Panc1 (cell line): ENCODE measurements around the gene CHRNG. TPM values are rescaled to one million over a fixed set of nuclear protein-coding genes. Genes with fewer than 3 reads are reported as not detected.
A peak's percentile ranks its signal among the peaks of the same experiment; 100 is the strongest.

ENCODE experiments used
- ATAC-seq: fragments of 200-7000 bp; cut with Tn5 transposase; 2 replicates; pipeline ENCODE4 v1.9.1; 2020; ENCODE audit warnings: mild to moderate bottlenecking, moderate library complexity
- BruUV-seq: library from RNA; stranded (reverse); fragments of 400-500 nt; replicated peaks from 2 replicates; lab custom pipeline; 2021; lab: Mats Ljungman, UMichigan
- CTCF ChIA-PET: fragments of 300-600 bp; sonication (Branson Sonifier 250); formaldehyde crosslinking; loops from one replicate; lab custom pipeline; 2022; ENCODE audit warnings: antibody characterized with exemption; lab: Charles Lee
- POLR2A ChIA-PET: fragments of 300-600 bp; sonication (Branson Sonifier 250); formaldehyde crosslinking; loops from one replicate; lab custom pipeline; 2022; ENCODE audit warnings: antibody characterized with exemption; lab: Charles Lee
- DNase-seq: peaks from one replicate; pipeline ENCODE4 v3.0.0-alpha.2; 2010; ENCODE audit warnings: low read depth, low spot score
- H3K27ac ChIP-seq: 2 replicates; pipeline ENCODE4 v1.5.1; 2011; ENCODE audit warnings: mild to moderate bottlenecking, low read length, inconsistent platforms
- H3K27me3 ChIP-seq: fragments of 200-500 bp; sonication (Bioruptor generic); 2 replicates; pipeline ENCODE4 v1.6.0; 2014; ENCODE audit warnings: low read length, inconsistent platforms; ENCODE audit not compliant: control insufficient read depth, insufficient read depth
- H3K36me3 ChIP-seq: fragments of 200-500 bp; sonication (Bioruptor generic); 2 replicates; pipeline ENCODE4 v1.5.1; 2014; ENCODE audit warnings: inconsistent platforms, mild to moderate bottlenecking, low read length, moderate library complexity; ENCODE audit not compliant: control insufficient read depth, insufficient read depth
- H3K4me1 ChIP-seq: 2 replicates; pipeline ENCODE4 v1.5.1; 2011; ENCODE audit warnings: inconsistent platforms, mild to moderate bottlenecking, low read length, moderate library complexity; ENCODE audit not compliant: control insufficient read depth, insufficient read depth
- H3K4me3 ChIP-seq, 2 experiments: 2 replicates each; pipeline ENCODE4 v1.5.1; 2011 to 2012; ENCODE audit warnings: low read depth in 2 of 2, low read length in 2 of 2, mild to moderate bottlenecking in 2 of 2, inconsistent platforms in 1 of 2, moderate library complexity in 1 of 2
- H3K9me3 ChIP-seq: fragments of 200-500 bp; sonication (Bioruptor generic); 2 replicates; pipeline ENCODE4 v1.5.1; 2014; ENCODE audit warnings: low read depth, mild to moderate bottlenecking, inconsistent platforms, low read length, moderate library complexity; ENCODE audit not compliant: control insufficient read depth, insufficient read depth
- CTCF ChIP-seq: fragments of 450-650 bp; IDR thresholded peaks from 2 replicates; pipeline ENCODE4 v1.5.1; 2017; ENCODE audit warnings: mild to moderate bottlenecking
- POLR2AphosphoS5 ChIP-seq: IDR thresholded peaks from 2 replicates; pipeline ENCODE4 v1.6.1; 2012; ENCODE audit warnings: mild to moderate bottlenecking, low read depth, low read length, moderate library complexity
- REST ChIP-seq, 2 experiments: IDR thresholded peaks; 2 replicates each; pipeline ENCODE4 v1.6.1; 2011 to 2012; ENCODE audit warnings: low read depth in 2 of 2, control low read depth in 1 of 2, low read length in 1 of 2, mild to moderate bottlenecking in 1 of 2, moderate library complexity in 1 of 2; ENCODE audit not compliant: insufficient read depth in 1 of 2
- SIN3A ChIP-seq: IDR thresholded peaks from 2 replicates; pipeline ENCODE4 v1.6.1; 2012; ENCODE audit warnings: low read depth, mild to moderate bottlenecking, low read length, moderate library complexity, borderline replicate concordance; ENCODE audit not compliant: insufficient read depth
- TCF7L2 ChIP-seq: IDR thresholded peaks from 2 replicates; pipeline ENCODE4 v1.6.1; 2011; ENCODE audit warnings: mild to moderate bottlenecking, low read depth, low read length, inconsistent platforms
- in situ Hi-C: cut with HindIII; loops from 2 replicates; pipeline ENCODE4 v1.10.0; 2016; ENCODE audit warnings: low sequenced_read_pairs, low pct_unique_long_range_greater_than_20kb
- intact Hi-C: fragments of 100-400 bp; cut with micrococcal nuclease; formaldehyde crosslinking; loops from one replicate; pipeline ENCODE4 v1.10.0; 2022; ENCODE audit not compliant: unreplicated experiment
- total RNA-seq: library from RNA; stranded (reverse); gene quantifications from one replicate; pipeline ENCODE4 v1.2.1, GENCODE V29; 2021; ENCODE audit not compliant: unreplicated experiment

Gene CHRNG
- total RNA-seq, 1 experiment from 2014 or later, result not detected

- H3K4me3 ChIP-seq, result peak overlapping the region; percentile 37 to 38
- H3K4me1 ChIP-seq, result peaks cover 6% of the 10 kb centered on the region; the same call in 1 of the 2 replicates
- no TSS peak for BruUV-seq
- CTCF ChIA-PET, result interaction anchor here (0.6 to 1.9 kb wide), 5 partner anchors 8 to 606 kb away, joined by 3 to 7 read pairs (median 5); no protein-coding TSS in a partner anchor
- in situ Hi-C loops, result no loop called here
- ATAC-seq (peak; percentile 36), DNase-seq (no peak)
- no peaks in the 10 kb centered on the region for H3K9me3 ChIP-seq
- no peak for TF ChIP-seq REST (IDR thresholded peaks at IDR 0.05; ENCODE audit: insufficient read depth in 1 of 2, low read depth in 2 of 2, low read length in 1 of 2)
- no peak for TF ChIP-seq SIN3A
- no peak for TF ChIP-seq TCF7L2
- no peak for TF ChIP-seq POLR2AphosphoS5
- no peak for TF ChIP-seq CTCF
- no peaks in the 10 kb centered on the region for H3K36me3 ChIP-seq
- POLR2A ChIA-PET, result no interaction called here
- no peak overlapping the region for H3K27ac ChIP-seq
- no peaks in the 10 kb centered on the region for H3K27me3 ChIP-seq
- intact Hi-C loops, result loop anchor here (2.0 to 10.0 kb wide), 3 partner anchors 77 to 619 kb away; no protein-coding TSS in a partner anchor
Measured at GRCh38 chr2:232523402-232523681, 16.1 kb upstream of the CHRNG start.

- no peak overlapping the region for H3K27ac ChIP-seq
- no TSS peak for BruUV-seq
- peak overlapping the region; percentile 37 to 38 for H3K4me3 ChIP-seq
- CTCF ChIA-PET, result interaction anchor here (0.6 to 1.3 kb wide), 4 partner anchors 9 to 606 kb away, joined by 3 to 6 read pairs (median 5); no protein-coding TSS in a partner anchor
- in situ Hi-C loops, result no loop called here
- POLR2A ChIA-PET, result no interaction called here
- no peaks in the 10 kb centered on the region for H3K27me3 ChIP-seq
- intact Hi-C loops, result loop anchor here (2.0 to 10.0 kb wide), 3 partner anchors 77 to 619 kb away; no protein-coding TSS in a partner anchor
- peak; percentile 78 for ATAC-seq
- H3K9me3 ChIP-seq, result no peaks in the 10 kb centered on the region
- no peak for DNase-seq
- TF ChIP-seq TCF7L2 (no peak), CTCF (peak; percentile 83; the same call in 1 of the 2 replicates)
- H3K4me1 ChIP-seq, result peaks cover 6% of the 10 kb centered on the region; the same call in 1 of the 2 replicates
- H3K36me3 ChIP-seq, result no peaks in the 10 kb centered on the region
Measured at GRCh38 chr2:232523682-232524597, 15.6 kb upstream of the CHRNG start.
